K562 (cell line): Measurements from ENCODE around the gene ACHE. TPM values are rescaled to one million over a fixed set of nuclear protein-coding genes. Genes with fewer than 3 reads are reported as not detected.

Source experiments
- BRF2 ChIP-seq: IDR thresholded peaks from 3 replicates; pipeline ENCODE4 v1.6.1; 2011; ENCODE audit warnings: borderline replicate concordance, mild to moderate bottlenecking; ENCODE audit not compliant: insufficient read length, insufficient read depth
- CBX3 ChIP-seq, 2 experiments: IDR thresholded peaks; 1 replicate in 1 of 2; 2 replicates in 1 of 2; pipeline ENCODE4 v1.6.1; 2012; ENCODE audit warnings: inconsistent platforms in 2 of 2, low read length in 2 of 2, borderline replicate concordance in 1 of 2, control low read depth in 1 of 2
- CSDE1 ChIP-seq, 2 experiments: fragments of 450-650 bp; IDR thresholded peaks; 2 replicates each; pipeline ENCODE4 v1.6.1; 2016; ENCODE audit warnings: mild to moderate bottlenecking in 1 of 2
- FOXP1 ChIP-seq: sonication (generic); formaldehyde crosslinking; IDR thresholded peaks from 2 replicates; pipeline ENCODE4 v1.8.0; 2022; ENCODE audit warnings: mild to moderate bottlenecking, missing genetic modification reagents
- HEY1 ChIP-seq: fragments of 250-450 bp; sonication (Bioruptor Pico); IDR thresholded peaks from 2 replicates; pipeline ENCODE4 v1.5.0; 2020; ENCODE audit warnings: mild to moderate bottlenecking, moderate library complexity, borderline replicate concordance
- KHSRP ChIP-seq: fragments of 450-650 bp; IDR thresholded peaks from 2 replicates; pipeline ENCODE4 v1.6.1; 2017
- MEF2D ChIP-seq: conservative IDR thresholded peaks from 2 replicates; pipeline ENCODE4 v1.6.1; 2016; ENCODE audit warnings: low read depth, missing genetic modification characterization, missing compliant biosample characterization
- MEIS2 ChIP-seq: fragments of 450-650 bp; IDR thresholded peaks from 2 replicates; pipeline ENCODE4 v1.6.1; 2014; ENCODE audit warnings: mild to moderate bottlenecking; ENCODE audit not compliant: partially characterized antibody
- NR2C2 ChIP-seq, 2 experiments: fragments of 200-800 bp in 1 of 2; sonication (Bioruptor generic) in 1 of 2; sonication (generic) in 1 of 2; formaldehyde crosslinking in 1 of 2; IDR thresholded peaks; 2 replicates each; pipeline versions ENCODE4 v1.6.1 to v1.8.0; 2016 to 2022; ENCODE audit warnings: mild to moderate bottlenecking in 1 of 2, missing compliant biosample characterization in 1 of 2, missing genetic modification characterization in 1 of 2, missing genetic modification reagents in 1 of 2
- NR2F6 ChIP-seq: fragments of 450-650 bp; formaldehyde crosslinking; IDR thresholded peaks from 2 replicates; pipeline ENCODE4 v1.4.0; 2020; ENCODE audit warnings: mild to moderate bottlenecking
- PHTF2 ChIP-seq: fragments of 250-450 bp; sonication (Bioruptor Pico); IDR thresholded peaks from 2 replicates; pipeline ENCODE4 v1.5.0; 2021; ENCODE audit warnings: mild to moderate bottlenecking
- POLR2H ChIP-seq: IDR thresholded peaks from 2 replicates; pipeline ENCODE4 v1.6.1; 2016; ENCODE audit warnings: missing genetic modification characterization, low read depth, mild to moderate bottlenecking, control low read depth, missing compliant biosample characterization, moderate library complexity
- POU5F1 ChIP-seq: fragments of 150-350 bp; IDR thresholded peaks from 2 replicates; pipeline ENCODE4 v1.6.1; 2014; ENCODE audit warnings: borderline replicate concordance, low read length, low read depth, mild to moderate bottlenecking; ENCODE audit not compliant: partially characterized antibody
- PRMT5 ChIP-seq: sonication (generic); formaldehyde crosslinking; IDR thresholded peaks from 2 replicates; pipeline ENCODE4 v1.5.0; 2020; ENCODE audit warnings: missing genetic modification reagents
- PRPF4 ChIP-seq: fragments of 200-400 bp; formaldehyde crosslinking; IDR thresholded peaks from one replicate; pipeline ENCODE4 v1.6.1; 2017; ENCODE audit warnings: low read length, low read depth, mild to moderate bottlenecking; ENCODE audit not compliant: insufficient read depth, poor library complexity, severe bottlenecking
- RBBP5 ChIP-seq: fragments of 200-600 bp; sonication (generic); IDR thresholded peaks from 2 replicates; pipeline ENCODE4 v1.6.1; 2012; ENCODE audit warnings: borderline replicate concordance, mild to moderate bottlenecking, low read length, control low read depth, inconsistent platforms; ENCODE audit not compliant: insufficient read depth, poor library complexity, severe bottlenecking
- RBM15 ChIP-seq: fragments of 200-400 bp; formaldehyde crosslinking; IDR thresholded peaks from 2 replicates; pipeline ENCODE4 v1.6.1; 2018; ENCODE audit warnings: mild to moderate bottlenecking, low read length, moderate library complexity; ENCODE audit not compliant: insufficient read depth
- ZNF24 ChIP-seq: fragments of 450-650 bp; IDR thresholded peaks from 2 replicates; pipeline ENCODE4 v1.6.1; 2016
- ZNF551 ChIP-seq: fragments of 250-450 bp; sonication (Bioruptor Pico); IDR thresholded peaks from 2 replicates; pipeline ENCODE4 v1.5.0; 2021; ENCODE audit warnings: mild to moderate bottlenecking, moderate library complexity
- polyA plus RNA-seq, 8 experiments: library from polyadenylated mRNA; depleted of rRNA in 4 of 8; stranded (reverse) in 5 of 8; unstranded in 3 of 8; fragments of >200 nt; fragmentation: Nextera tagmentation in 2 of 8; fragmentation: Illumina TruSeq in 1 of 8; extraction: Ambion mirVana in 2 of 8; extraction: Trizol in 1 of 8; gene quantifications; 2 replicates each; pipeline versions ENCODE4 v1.2.1 to v1.2.3, GENCODE V29; 2011 to 2014; ENCODE audit warnings: inconsistent platforms in 1 of 8, missing spikeins in 1 of 8
- total RNA-seq, 7 experiments: library from RNA; depleted of rRNA in 6 of 7; stranded (reverse); fragments of >200 nt in 6 of 7; fragmentation: Illumina TruSeq in 2 of 7; extraction: Trizol in 2 of 7; gene quantifications; 2 replicates each; pipeline versions ENCODE4 v1.2.1 to v1.2.3, GENCODE V29; 2011 to 2021; ENCODE audit warnings: low replicate concordance in 1 of 7
- TF ChIP-seq, protein P1 (sequence below): fragments of 450-650 bp; formaldehyde crosslinking; IDR thresholded peaks from 2 replicates; pipeline ENCODE4 v1.4.0; 2022; ENCODE audit warnings: missing genetic modification characterization
- TF ChIP-seq, protein P2 (sequence below): sonication (generic); formaldehyde crosslinking; IDR thresholded peaks from 2 replicates; pipeline ENCODE4 v1.8.1; 2023; ENCODE audit warnings: mild to moderate bottlenecking, missing genetic modification reagents
- TF ChIP-seq, protein P3 (sequence below): fragments of 450-650 bp; formaldehyde crosslinking; IDR thresholded peaks from 2 replicates; pipeline ENCODE4 v1.4.0; 2022; ENCODE audit warnings: missing genetic modification characterization

Gene ACHE
- total and polyA plus RNA-seq, 9 of the 15 experiments (the other 6 are each of a cell fraction or from before 2014, with no cell fraction given): 0.04 to 8.8 (median 1.9) TPM

GRCh38 chr7:100840470-100841100 is 55.1 kb downstream of the ACHE start (continued):
- TF ChIP-seq NR2C2 (CRISPR knock-in tag; IDR thresholded peaks at IDR 0.05) (no peak), NR2C2 (tag; IDR thresholded peaks at IDR 0.05) (0 out of 2 replicates have a peak, but pooled peaks have one; percentile 28), KHSRP (0 out of 2 replicates have a peak, but pooled peaks have one; percentile 36), PHTF2 (CRISPR knock-in tag) (no peak), PRMT5 (CRISPR knock-in tag) (no peak), CSDE1 (IDR thresholded peaks at IDR 0.05) (peak in 1 of 2 experiments; percentile 89; a peak in 1 of 4 replicates), RBM15 (no peak), MEIS2 (no peak), MEF2D (tag) (no peak), RBBP5 (no peak), POU5F1 (no peak), HEY1 (no peak), BRF2 (no peak), POLR2H (tag) (no peak), NR2F6 (CRISPR knock-in tag) (no peak), ZNF551 (CRISPR knock-in tag) (no peak), ZNF24 (no peak), CBX3 (IDR thresholded peaks at IDR 0.05; ENCODE audit: borderline replicate concordance in 1 of 2, low read length in 2 of 2) (no peak), FOXP1 (no peak), PRPF4 (no peak)
- TF ChIP-seq, protein P1, sequence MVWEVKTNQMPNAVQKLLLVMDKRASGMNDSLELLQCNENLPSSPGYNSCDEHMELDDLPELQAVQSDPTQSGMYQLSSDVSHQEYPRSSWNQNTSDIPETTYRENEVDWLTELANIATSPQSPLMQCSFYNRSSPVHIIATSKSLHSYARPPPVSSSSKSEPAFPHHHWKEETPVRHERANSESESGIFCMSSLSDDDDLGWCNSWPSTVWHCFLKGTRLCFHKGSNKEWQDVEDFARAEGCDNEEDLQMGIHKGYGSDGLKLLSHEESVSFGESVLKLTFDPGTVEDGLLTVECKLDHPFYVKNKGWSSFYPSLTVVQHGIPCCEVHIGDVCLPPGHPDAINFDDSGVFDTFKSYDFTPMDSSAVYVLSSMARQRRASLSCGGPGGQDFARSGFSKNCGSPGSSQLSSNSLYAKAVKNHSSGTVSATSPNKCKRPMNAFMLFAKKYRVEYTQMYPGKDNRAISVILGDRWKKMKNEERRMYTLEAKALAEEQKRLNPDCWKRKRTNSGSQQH (CRISPR knock-in tag): peak; percentile 84
- TF ChIP-seq, protein P2, sequence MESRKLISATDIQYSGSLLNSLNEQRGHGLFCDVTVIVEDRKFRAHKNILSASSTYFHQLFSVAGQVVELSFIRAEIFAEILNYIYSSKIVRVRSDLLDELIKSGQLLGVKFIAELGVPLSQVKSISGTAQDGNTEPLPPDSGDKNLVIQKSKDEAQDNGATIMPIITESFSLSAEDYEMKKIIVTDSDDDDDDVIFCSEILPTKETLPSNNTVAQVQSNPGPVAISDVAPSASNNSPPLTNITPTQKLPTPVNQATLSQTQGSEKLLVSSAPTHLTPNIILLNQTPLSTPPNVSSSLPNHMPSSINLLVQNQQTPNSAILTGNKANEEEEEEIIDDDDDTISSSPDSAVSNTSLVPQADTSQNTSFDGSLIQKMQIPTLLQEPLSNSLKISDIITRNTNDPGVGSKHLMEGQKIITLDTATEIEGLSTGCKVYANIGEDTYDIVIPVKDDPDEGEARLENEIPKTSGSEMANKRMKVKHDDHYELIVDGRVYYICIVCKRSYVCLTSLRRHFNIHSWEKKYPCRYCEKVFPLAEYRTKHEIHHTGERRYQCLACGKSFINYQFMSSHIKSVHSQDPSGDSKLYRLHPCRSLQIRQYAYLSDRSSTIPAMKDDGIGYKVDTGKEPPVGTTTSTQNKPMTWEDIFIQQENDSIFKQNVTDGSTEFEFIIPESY (CRISPR knock-in tag): no peak
- TF ChIP-seq, protein P3, sequence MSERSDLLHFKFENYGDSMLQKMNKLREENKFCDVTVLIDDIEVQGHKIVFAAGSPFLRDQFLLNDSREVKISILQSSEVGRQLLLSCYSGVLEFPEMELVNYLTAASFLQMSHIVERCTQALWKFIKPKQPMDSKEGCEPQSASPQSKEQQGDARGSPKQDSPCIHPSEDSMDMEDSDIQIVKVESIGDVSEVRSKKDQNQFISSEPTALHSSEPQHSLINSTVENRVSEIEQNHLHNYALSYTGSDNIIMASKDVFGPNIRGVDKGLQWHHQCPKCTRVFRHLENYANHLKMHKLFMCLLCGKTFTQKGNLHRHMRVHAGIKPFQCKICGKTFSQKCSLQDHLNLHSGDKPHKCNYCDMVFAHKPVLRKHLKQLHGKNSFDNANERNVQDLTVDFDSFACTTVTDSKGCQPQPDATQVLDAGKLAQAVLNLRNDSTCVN (CRISPR knock-in tag): peak; percentile 95
